CD14-positive monocyte (primary cell): ENCODE measurements around the gene UNC45B. TPM values are rescaled to one million over a fixed set of nuclear protein-coding genes. Genes with fewer than 3 reads are reported as not detected.

Experiments
- DNase-seq, 3 donors: peaks; one replicate each; pipeline ENCODE4 v3.0.0-alpha.2; 2011 to 2022
- H2AFZ ChIP-seq: 2 replicates; pipeline ENCODE4 v1.6.0; 2012; ENCODE audit warnings: mild to moderate bottlenecking, low read depth, low read length, inconsistent platforms; ENCODE audit not compliant: insufficient read depth, poor library complexity, severe bottlenecking
- H3K27ac ChIP-seq, 2 donors: 1 replicate in 1 of 2; 2 replicates in 1 of 2; pipeline ENCODE4 v1.5.1; 2012 to 2013; ENCODE audit warnings: low read length in 2 of 2, control low read depth in 1 of 2, inconsistent platforms in 1 of 2, low read depth in 1 of 2, mild to moderate bottlenecking in 1 of 2
- H3K27me3 ChIP-seq, 2 donors: one replicate each; pipeline versions ENCODE4 v1.6.0 to v1.6.1; 2011 to 2013; ENCODE audit warnings: low read length in 2 of 2; ENCODE audit not compliant: control insufficient read depth in 2 of 2, insufficient read depth in 2 of 2
- H3K36me3 ChIP-seq, 2 donors: replicated peaks in 1 of 2; 1 replicate in 1 of 2; 2 replicates in 1 of 2; pipeline versions ENCODE4 v1.5.1 to v1.6.1; 2012 to 2013; ENCODE audit warnings: low read length in 2 of 2, control low read depth in 1 of 2, inconsistent platforms in 1 of 2, mild to moderate bottlenecking in 1 of 2; ENCODE audit not compliant: insufficient read depth in 2 of 2, control insufficient read depth in 1 of 2
- H3K4me1 ChIP-seq, 2 donors: 1 replicate in 1 of 2; 2 replicates in 1 of 2; pipeline versions ENCODE4 v1.5.1 to v1.6.1; 2012 to 2013; ENCODE audit warnings: low read length in 2 of 2, control low read depth in 1 of 2, inconsistent platforms in 1 of 2, mild to moderate bottlenecking in 1 of 2, moderate library complexity in 1 of 2; ENCODE audit not compliant: insufficient read depth in 2 of 2, control insufficient read depth in 1 of 2
- H3K4me2 ChIP-seq: replicated peaks from 2 replicates; pipeline ENCODE3; 2012; ENCODE audit warnings: low read length, moderate library complexity, mild to moderate bottlenecking; ENCODE audit not compliant: poor library complexity, severe bottlenecking; ENCODE audit errors: extremely low read depth
- H3K4me3 ChIP-seq, 3 experiments: fragments of 200-600 bp in 1 of 3; sonication (generic) in 1 of 3; replicated peaks in 1 of 3; 1 replicate in 2 of 3; 2 replicates in 1 of 3; pipeline ENCODE4 v1.5.1; 2011 to 2013; ENCODE audit warnings: low read length in 3 of 3, mild to moderate bottlenecking in 3 of 3, control low read depth in 2 of 3, low read depth in 2 of 3, inconsistent platforms in 1 of 3, moderate library complexity in 1 of 3
- H3K79me2 ChIP-seq: 2 replicates; pipeline ENCODE4 v1.6.0; 2012; ENCODE audit warnings: mild to moderate bottlenecking, control low read depth, inconsistent platforms, low read length, moderate library complexity; ENCODE audit not compliant: insufficient read depth
- H3K9ac ChIP-seq: 2 replicates; pipeline ENCODE4 v1.6.0; 2017; ENCODE audit warnings: low read length, mild to moderate bottlenecking; ENCODE audit not compliant: insufficient read depth, poor library complexity, severe bottlenecking
- H3K9me3 ChIP-seq, 2 donors: replicated peaks in 1 of 2; 1 replicate in 1 of 2; 2 replicates in 1 of 2; pipeline versions ENCODE4 v1.5.1 to v1.6.1; 2012 to 2013; ENCODE audit warnings: low read length in 2 of 2, control low read depth in 1 of 2; ENCODE audit not compliant: control insufficient read depth in 1 of 2, insufficient read depth in 1 of 2
- H4K20me1 ChIP-seq: 2 replicates; pipeline ENCODE4 v1.6.0; 2012; ENCODE audit warnings: mild to moderate bottlenecking, low read length, control low read depth, moderate library complexity; ENCODE audit not compliant: insufficient read depth
- H3K27ac Mint-ChIP-seq, 7 donors: one replicate each; pipeline ENCODE4 v1.8.0; 2020; ENCODE audit warnings: mild to moderate bottlenecking in 7 of 7, mixed read lengths in 7 of 7, moderate library complexity in 6 of 7, inconsistent platforms in 2 of 7
- H3K27me3 Mint-ChIP-seq, 3 donors: one replicate each; pipeline ENCODE4 v1.8.0; 2021 to 2022; ENCODE audit warnings: low read depth in 3 of 3, mild to moderate bottlenecking in 3 of 3, mixed read lengths in 3 of 3, moderate library complexity in 3 of 3, inconsistent platforms in 1 of 3
- H3K36me3 Mint-ChIP-seq, 2 donors: one replicate each; pipeline ENCODE4 v1.8.0; 2020; ENCODE audit warnings: mixed read lengths in 2 of 2, inconsistent platforms in 1 of 2, mild to moderate bottlenecking in 1 of 2
- H3K4me1 Mint-ChIP-seq: one replicate; pipeline ENCODE4 v1.8.0; 2020; ENCODE audit warnings: mild to moderate bottlenecking, mixed read lengths
- H3K4me3 Mint-ChIP-seq, 2 donors: one replicate each; pipeline ENCODE4 v1.8.0; 2020; ENCODE audit warnings: mild to moderate bottlenecking in 2 of 2, mixed read lengths in 2 of 2, moderate library complexity in 1 of 2
- H3K9me3 Mint-ChIP-seq, 7 donors: one replicate each; pipeline ENCODE4 v1.8.0; 2020 to 2022; ENCODE audit warnings: mixed read lengths in 7 of 7, mild to moderate bottlenecking in 6 of 7, moderate library complexity in 6 of 7, inconsistent platforms in 2 of 7
- WGBS: methylation state at CpG from one replicate; pipeline ENCODE4 v1.1.5; 2013; ENCODE audit warnings: missing lambda C conversion rate; ENCODE audit not compliant: insufficient coverage; 5-methylcytosine and 5-hydroxymethylcytosine counted together
- intact Hi-C, 2 donors: fragments of 100-400 bp; cut with micrococcal nuclease; formaldehyde crosslinking; loops; one replicate each; pipeline versions ENCODE4 v1.15.0 to v1.15.1; 2023
- polyA plus RNA-seq, 3 donors: library from polyadenylated mRNA; depleted of rRNA in 1 of 3; unstranded in 2 of 3; stranded (reverse) in 1 of 3; fragments of 300-500 nt in 2 of 3; fragments of >200 nt in 1 of 3; fragmentation: Illumina TruSeq in 2 of 3; gene quantifications; 1 replicate in 2 of 3; 2 replicates in 1 of 3; pipeline ENCODE4 v1.2.3, GENCODE V29; 2012 to 2021
- TF ChIP-seq, protein P1 (sequence below): fragments of 200-600 bp; IDR thresholded peaks from one replicate; pipeline ENCODE4 v1.8.0; 2022; ENCODE audit warnings: antibody characterized with exemption, mild to moderate bottlenecking

UNC45B gene
- polyA plus RNA-seq, 3 donors = not detected

DNA sequence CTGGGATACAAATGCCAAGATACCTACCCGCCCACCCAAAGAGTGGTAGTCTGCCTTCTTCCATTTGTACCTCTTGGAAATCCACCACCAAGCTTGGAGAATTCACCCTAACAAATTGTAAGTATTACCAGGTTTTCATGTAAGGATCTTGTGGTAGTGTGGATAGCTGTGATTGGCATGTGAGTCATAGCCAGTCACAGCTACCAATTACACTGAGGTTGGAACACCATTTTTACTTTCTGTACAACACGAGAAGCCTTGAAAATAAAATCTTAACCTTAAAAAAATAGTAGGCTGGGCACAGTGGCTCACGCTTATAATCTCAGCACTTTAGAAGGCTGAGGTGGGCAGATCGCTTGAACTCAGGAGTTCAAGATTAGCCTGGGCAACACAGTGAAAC, 65.1 kb downstream of the UNC45B start:
- no peaks in the 10 kb centered on the region for H3K36me3 Mint-ChIP-seq
- intact Hi-C loops = no loop called here

DNA sequence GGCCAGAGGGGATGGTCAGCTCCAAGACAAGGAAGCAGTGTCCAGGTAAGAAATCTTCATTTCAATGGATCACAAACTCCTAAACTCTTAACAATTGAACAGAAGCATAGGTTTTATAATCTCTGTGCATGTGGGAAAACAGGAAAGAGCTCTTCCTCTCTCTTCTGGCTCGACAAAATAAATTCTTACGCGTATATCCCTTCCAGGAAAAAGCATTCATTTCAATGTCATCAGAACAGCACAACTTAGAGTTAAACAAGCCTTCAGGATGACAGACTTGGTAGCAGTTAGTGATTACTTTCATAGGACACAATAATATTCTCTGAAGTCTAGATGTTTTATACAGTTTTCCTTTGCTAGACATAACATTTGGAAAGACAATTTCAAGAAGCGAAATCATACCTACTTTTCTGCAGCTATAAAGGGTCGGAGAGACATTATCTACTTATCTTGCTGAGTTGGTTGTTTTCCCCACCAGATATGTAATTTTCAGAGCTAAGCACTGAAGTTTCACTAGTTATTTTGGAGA, 65.9 kb downstream of the UNC45B start:
- Mint-ChIP-seq H3K27ac (no peak overlapping the region), H3K36me3 (no peaks in the 10 kb centered on the region), H3K4me3 (peak overlapping the region in 1 of 2 donors; percentile 8), H3K9me3 (peaks cover 0 to 10% (median 1%) of the 10 kb centered on the region in 7 donors), H3K27me3 (peaks cover 30 to 41% (median 35%) of the 10 kb centered on the region in 3 donors), H3K4me1 (peaks cover 10% of the 10 kb centered on the region)
- TF ChIP-seq, protein P1, sequence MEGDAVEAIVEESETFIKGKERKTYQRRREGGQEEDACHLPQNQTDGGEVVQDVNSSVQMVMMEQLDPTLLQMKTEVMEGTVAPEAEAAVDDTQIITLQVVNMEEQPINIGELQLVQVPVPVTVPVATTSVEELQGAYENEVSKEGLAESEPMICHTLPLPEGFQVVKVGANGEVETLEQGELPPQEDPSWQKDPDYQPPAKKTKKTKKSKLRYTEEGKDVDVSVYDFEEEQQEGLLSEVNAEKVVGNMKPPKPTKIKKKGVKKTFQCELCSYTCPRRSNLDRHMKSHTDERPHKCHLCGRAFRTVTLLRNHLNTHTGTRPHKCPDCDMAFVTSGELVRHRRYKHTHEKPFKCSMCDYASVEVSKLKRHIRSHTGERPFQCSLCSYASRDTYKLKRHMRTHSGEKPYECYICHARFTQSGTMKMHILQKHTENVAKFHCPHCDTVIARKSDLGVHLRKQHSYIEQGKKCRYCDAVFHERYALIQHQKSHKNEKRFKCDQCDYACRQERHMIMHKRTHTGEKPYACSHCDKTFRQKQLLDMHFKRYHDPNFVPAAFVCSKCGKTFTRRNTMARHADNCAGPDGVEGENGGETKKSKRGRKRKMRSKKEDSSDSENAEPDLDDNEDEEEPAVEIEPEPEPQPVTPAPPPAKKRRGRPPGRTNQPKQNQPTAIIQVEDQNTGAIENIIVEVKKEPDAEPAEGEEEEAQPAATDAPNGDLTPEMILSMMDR = no peak
- intact Hi-C loops = no loop called here
- Histone ChIP-seq H3K9me3 (peaks cover 0 to 3% of the 10 kb centered on the region in 2 donors), H3K4me2 (no peak overlapping the region), H3K4me3 (no peak overlapping the region), H3K4me1 (peaks cover 3 to 6% of the 10 kb centered on the region in 2 donors), H3K9ac (no peak overlapping the region), H3K36me3 (no peaks in the 10 kb centered on the region), H2AFZ (no peak overlapping the region), H3K27ac (no peak overlapping the region), H4K20me1 (no peaks in the 10 kb centered on the region), H3K27me3 (peaks cover 16 to 19% of the 10 kb centered on the region in 2 donors), H3K79me2 (no peaks in the 10 kb centered on the region)
- DNase-seq = no peak
- no CpG with 5 or more reads among the region's 5 CpGs for WGBS

More for the DNA sequence above, 65.1 kb downstream of the UNC45B start:
- H3K36me3 ChIP-seq = no peaks in the 10 kb centered on the region
- Mint-ChIP-seq H3K27me3 (peaks cover 34 to 42% (median 42%) of the 10 kb centered on the region in 3 donors), H3K4me1 (peaks cover 5% of the 10 kb centered on the region), H3K9me3 (peaks cover 0 to 10% (median 1%) of the 10 kb centered on the region in 7 donors), H3K4me3 (peak overlapping the region in 1 of 2 donors; percentile 12), H3K27ac (no peak overlapping the region)
- no peaks in the 10 kb centered on the region for H3K4me1 ChIP-seq
- H3K9ac ChIP-seq = no peak overlapping the region
- TF ChIP-seq, protein P1 = no peak
- no peak overlapping the region for H3K4me2 ChIP-seq
- no peak overlapping the region for H3K27ac ChIP-seq
- H3K9me3 ChIP-seq = peaks cover 0 to 3% of the 10 kb centered on the region in 2 donors
- peaks cover 18 to 22% of the 10 kb centered on the region in 2 donors for H3K27me3 ChIP-seq
- H4K20me1 ChIP-seq = no peaks in the 10 kb centered on the region
- 100% methylated on average over 2 of the region's 4 CpGs for WGBS
- H3K4me3 ChIP-seq = no peak overlapping the region
- H2AFZ ChIP-seq = no peak overlapping the region
- no peak for DNase-seq
- no peaks in the 10 kb centered on the region for H3K79me2 ChIP-seq
